BLaER1 (cell line): ENCODE data around the gene ING3.

Source experiments
- H3K27ac ChIP-seq: shearing (Covaris generic); formaldehyde crosslinking; 2 replicates; pipeline ENCODE4 v1.8.1; 2022
- H3K27me3 ChIP-seq: shearing (Covaris generic); formaldehyde crosslinking; 2 replicates; pipeline ENCODE4 v1.8.1; 2022
- H3K36me3 ChIP-seq: shearing (Covaris generic); formaldehyde crosslinking; 2 replicates; pipeline ENCODE4 v1.8.1; 2022
- H3K4me1 ChIP-seq: shearing (Covaris generic); formaldehyde crosslinking; 2 replicates; pipeline ENCODE4 v1.8.1; 2022
- H3K4me2 ChIP-seq: shearing (Covaris generic); formaldehyde crosslinking; 2 replicates; pipeline ENCODE4 v1.8.1; 2022
- H3K4me3 ChIP-seq: shearing (Covaris generic); formaldehyde crosslinking; 2 replicates; pipeline ENCODE4 v1.8.1; 2022
- H3K9ac ChIP-seq: shearing (Covaris generic); formaldehyde crosslinking; 2 replicates; pipeline ENCODE4 v1.8.1; 2022
- H3K9me3 ChIP-seq: shearing (Covaris generic); formaldehyde crosslinking; 2 replicates; pipeline ENCODE4 v1.8.1; 2022
- H4K20me1 ChIP-seq: shearing (Covaris generic); formaldehyde crosslinking; 2 replicates; pipeline ENCODE4 v1.8.1; 2022
- Cebpa-rat ChIP-seq: shearing (Covaris generic); IDR thresholded peaks from 2 replicates; pipeline ENCODE4 v1.8.1; 2022

The ING3 gene

GRCh38 chr7:120950539-120951308, at the start of gene ING3:
ING3 (plus strand) TSS chr7:120950777; CDS start chr7:120950897, 120 bp downstream.
- no peaks in the 10 kb centered on the region for H3K27me3 ChIP-seq
- H3K27ac ChIP-seq: peak within 1 kb of the TSS; percentile 98

GRCh38 chr7:120915314-120916105, 35.1 kb upstream of the ING3 start:
- no peaks in the 10 kb centered on the region for H3K27me3 ChIP-seq
- TF ChIP-seq Cebpa-rat: no peak
- no peak overlapping the region for H3K4me3 ChIP-seq
- no peak overlapping the region for H3K9ac ChIP-seq
- no peaks in the 10 kb centered on the region for H3K4me1 ChIP-seq
- no peaks in the 10 kb centered on the region for H3K36me3 ChIP-seq
- peaks cover 6% of the 10 kb centered on the region; the same call in 1 of the 2 replicates for H3K9me3 ChIP-seq
- no peak overlapping the region for H3K27ac ChIP-seq
- no peaks in the 10 kb centered on the region for H4K20me1 ChIP-seq
- H3K4me2 ChIP-seq: no peak overlapping the region

More at GRCh38 chr7:120950539-120951308, at the start of gene ING3:
- peak within 1 kb of the TSS; percentile 96 for H3K9ac ChIP-seq
- H3K36me3 ChIP-seq: peaks cover 20% of the 10 kb centered on the region
- no peaks in the 10 kb centered on the region for H3K9me3 ChIP-seq
- H3K4me2 ChIP-seq: peak within 1 kb of the TSS; percentile 84
- peaks cover 22% of the 10 kb centered on the region for H4K20me1 ChIP-seq
- H3K4me3 ChIP-seq: peak within 1 kb of the TSS; percentile 76
- peak; percentile 41; the same call in 1 of the 2 replicates for TF ChIP-seq Cebpa-rat
- H3K4me1 ChIP-seq: peaks cover 25% of the 10 kb centered on the region

GRCh38 chr7:120916121-120916520, 34.5 kb upstream of the ING3 start:
- Histone ChIP-seq H3K4me3 (no peak overlapping the region), H3K27ac (no peak overlapping the region), H3K4me2 (no peak overlapping the region), H3K9ac (no peak overlapping the region), H3K36me3 (no peaks in the 10 kb centered on the region), H4K20me1 (no peaks in the 10 kb centered on the region), H3K9me3 (peaks cover 6% of the 10 kb centered on the region; the same call in 1 of the 2 replicates), H3K27me3 (no peaks in the 10 kb centered on the region), H3K4me1 (no peaks in the 10 kb centered on the region)
- TF ChIP-seq Cebpa-rat: no peak

- no peaks in the 10 kb centered on the region for H3K4me1 ChIP-seq
- H3K9ac ChIP-seq: no peak overlapping the region
- TF ChIP-seq Cebpa-rat: no peak
- no peaks in the 10 kb centered on the region for H3K27me3 ChIP-seq
- H3K9me3 ChIP-seq: peaks cover 6% of the 10 kb centered on the region; the same call in 1 of the 2 replicates
- no peak overlapping the region for H3K27ac ChIP-seq
- H3K4me3 ChIP-seq: no peak overlapping the region
- H3K4me2 ChIP-seq: no peak overlapping the region
- no peaks in the 10 kb centered on the region for H3K36me3 ChIP-seq
- H4K20me1 ChIP-seq: no peaks in the 10 kb centered on the region
Observed at GRCh38 chr7:120916538-120916937, 34.0 kb upstream of the ING3 start.

GRCh38 chr7:120919466-120919865, 31.1 kb upstream of the ING3 start:
- no peaks in the 10 kb centered on the region for H3K4me1 ChIP-seq
- H3K4me3 ChIP-seq: no peak overlapping the region
- H3K9me3 ChIP-seq: no peaks in the 10 kb centered on the region
- H3K9ac ChIP-seq: no peak overlapping the region
- H3K4me2 ChIP-seq: no peak overlapping the region
- H3K27me3 ChIP-seq: no peaks in the 10 kb centered on the region
- no peak for TF ChIP-seq Cebpa-rat
- H3K36me3 ChIP-seq: no peaks in the 10 kb centered on the region
- no peak overlapping the region for H3K27ac ChIP-seq
- H4K20me1 ChIP-seq: no peaks in the 10 kb centered on the region

GRCh38 chr7:120920034-120920433, 30.5 kb upstream of the ING3 start:
- no peak for TF ChIP-seq Cebpa-rat
- H4K20me1 ChIP-seq: no peaks in the 10 kb centered on the region
- no peaks in the 10 kb centered on the region for H3K36me3 ChIP-seq
- no peak overlapping the region for H3K4me2 ChIP-seq
- no peaks in the 10 kb centered on the region for H3K4me1 ChIP-seq
- no peak overlapping the region for H3K9ac ChIP-seq
- H3K27me3 ChIP-seq: no peaks in the 10 kb centered on the region
- no peaks in the 10 kb centered on the region for H3K9me3 ChIP-seq
- H3K4me3 ChIP-seq: no peak overlapping the region
- no peak overlapping the region for H3K27ac ChIP-seq

GRCh38 chr7:120920591-120921274, 29.8 kb upstream of the ING3 start:
- Histone ChIP-seq H3K4me3 (no peak overlapping the region), H3K27me3 (no peaks in the 10 kb centered on the region), H3K4me1 (no peaks in the 10 kb centered on the region), H4K20me1 (no peaks in the 10 kb centered on the region), H3K27ac (no peak overlapping the region), H3K36me3 (no peaks in the 10 kb centered on the region), H3K9me3 (no peaks in the 10 kb centered on the region), H3K9ac (no peak overlapping the region), H3K4me2 (no peak overlapping the region)
- no peak for TF ChIP-seq Cebpa-rat

- Histone ChIP-seq H3K4me3 (no peak overlapping the region), H3K27ac (no peak overlapping the region), H4K20me1 (no peaks in the 10 kb centered on the region), H3K9ac (no peak overlapping the region), H3K27me3 (no peaks in the 10 kb centered on the region), H3K9me3 (no peaks in the 10 kb centered on the region), H3K4me2 (no peak overlapping the region), H3K4me1 (no peaks in the 10 kb centered on the region), H3K36me3 (no peaks in the 10 kb centered on the region)
- TF ChIP-seq Cebpa-rat: no peak
Observed at GRCh38 chr7:120924837-120925236, 25.7 kb upstream of the ING3 start.

- Histone ChIP-seq H3K4me2 (no peak overlapping the region), H3K4me1 (no peaks in the 10 kb centered on the region), H3K36me3 (no peaks in the 10 kb centered on the region), H3K27me3 (no peaks in the 10 kb centered on the region), H3K9me3 (no peaks in the 10 kb centered on the region), H3K4me3 (no peak overlapping the region), H3K27ac (no peak overlapping the region), H4K20me1 (no peaks in the 10 kb centered on the region), H3K9ac (no peak overlapping the region)
- TF ChIP-seq Cebpa-rat: no peak
Observed at GRCh38 chr7:120925392-120925791, 25.2 kb upstream of the ING3 start.
